Measurements from ENCODE around the gene SDK1.
"Not testable (repeated sequence)": the region's sequence is repeated elsewhere in the genome, so short reads cannot be mapped to it uniquely, and the experiment has no call there.

SDK1 gene

DNA sequence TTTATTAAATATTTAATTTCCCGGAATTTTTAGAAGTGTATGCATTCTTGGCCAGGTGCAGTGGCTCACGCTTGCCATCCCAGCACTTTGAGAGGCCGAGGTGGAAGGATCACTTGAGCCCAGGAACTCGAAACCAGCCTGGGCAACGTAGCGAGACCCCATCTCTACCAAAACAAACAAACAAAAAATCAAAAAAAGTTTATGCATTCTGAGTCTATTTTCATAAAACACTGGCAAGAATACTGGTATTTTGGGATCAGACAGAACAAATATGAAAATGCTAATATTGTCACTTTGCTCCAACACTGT lies 940.2 kb downstream of the SDK1 start:
- FAIRE-seq, result no peak

DNA sequence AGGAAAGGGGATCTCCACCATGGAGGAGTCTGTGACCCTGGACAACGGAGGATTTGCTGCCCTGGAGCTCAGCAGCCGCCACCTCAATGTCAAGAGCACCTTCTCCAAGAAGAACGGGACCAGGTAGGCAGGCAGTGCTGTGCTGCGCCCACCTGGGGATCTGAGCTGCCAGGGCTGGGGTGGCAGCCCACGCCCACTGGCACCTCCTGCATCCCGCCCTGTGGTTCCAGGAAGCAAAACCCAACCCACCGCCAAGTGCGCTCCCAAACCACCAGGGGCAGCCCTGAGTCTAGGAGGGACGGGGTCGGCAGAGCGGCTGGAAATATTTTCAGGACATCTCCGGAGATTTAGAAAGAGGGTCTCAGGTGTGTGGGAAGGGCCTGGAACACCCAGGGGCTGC lies 940.7 kb downstream of the SDK1 start:
- FAIRE-seq, result no peak

DNA sequence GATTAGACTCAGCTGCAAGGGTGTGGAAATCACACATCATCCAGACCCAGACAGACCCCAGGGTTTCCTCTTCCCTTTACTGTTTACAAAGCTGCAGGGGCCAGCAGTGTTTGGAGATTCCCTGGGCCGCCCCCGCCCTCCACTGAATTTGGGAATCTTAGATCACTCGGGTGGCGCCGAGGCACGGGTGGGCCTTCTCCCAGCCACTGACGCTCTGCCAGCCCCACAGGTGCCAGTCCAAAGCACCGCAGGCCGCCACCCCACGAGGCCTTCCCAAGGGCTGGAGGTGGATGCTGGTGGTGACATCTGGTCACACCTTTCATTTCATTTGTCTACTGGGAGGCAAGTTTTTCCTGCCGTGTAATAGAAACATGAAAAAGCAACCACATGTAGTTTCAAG lies 941.7 kb downstream of the SDK1 start:
- FAIRE-seq, result no peak

DNA sequence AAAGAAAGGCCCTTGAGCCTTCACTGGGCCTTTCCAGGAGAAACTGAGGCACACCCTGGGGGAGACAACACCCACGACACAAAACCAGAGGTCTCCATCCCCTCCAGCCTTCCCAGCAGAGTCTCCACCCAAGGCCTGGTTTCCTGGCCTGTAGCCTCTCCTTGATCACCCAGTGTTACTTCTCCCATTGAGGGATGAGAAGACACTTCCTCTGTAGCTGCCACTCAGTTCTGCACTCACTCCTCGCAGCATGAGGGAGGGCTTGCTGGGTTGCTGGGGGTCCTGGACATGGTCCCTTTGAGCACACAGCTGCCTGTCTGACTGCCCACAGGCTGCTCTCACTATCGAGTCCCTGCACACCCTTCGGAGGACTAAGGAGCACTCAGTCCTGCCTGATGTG lies 943.0 kb downstream of the SDK1 start:
- no peak for FAIRE-seq

DNA sequence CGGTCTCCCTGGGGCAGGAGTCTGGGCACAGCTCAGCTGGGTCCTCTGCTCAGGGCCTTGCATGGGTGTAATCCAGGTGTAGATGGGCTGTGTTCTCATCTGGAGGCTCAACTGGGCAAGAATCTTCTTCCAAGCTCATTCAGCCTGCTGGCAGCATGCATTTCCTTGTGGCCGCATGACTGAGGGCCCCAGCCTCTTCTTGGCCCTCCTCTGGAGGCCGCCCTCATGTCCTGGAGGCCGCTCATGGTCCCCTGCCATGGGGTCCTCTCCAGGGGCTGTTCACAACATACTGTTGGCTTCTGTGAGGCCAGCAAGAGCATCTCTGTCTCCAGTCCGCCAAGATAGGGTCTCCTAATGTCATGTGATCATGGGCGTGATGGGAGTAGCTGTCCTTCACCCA lies 943.6 kb downstream of the SDK1 start:
- FAIRE-seq, result no peak

DNA sequence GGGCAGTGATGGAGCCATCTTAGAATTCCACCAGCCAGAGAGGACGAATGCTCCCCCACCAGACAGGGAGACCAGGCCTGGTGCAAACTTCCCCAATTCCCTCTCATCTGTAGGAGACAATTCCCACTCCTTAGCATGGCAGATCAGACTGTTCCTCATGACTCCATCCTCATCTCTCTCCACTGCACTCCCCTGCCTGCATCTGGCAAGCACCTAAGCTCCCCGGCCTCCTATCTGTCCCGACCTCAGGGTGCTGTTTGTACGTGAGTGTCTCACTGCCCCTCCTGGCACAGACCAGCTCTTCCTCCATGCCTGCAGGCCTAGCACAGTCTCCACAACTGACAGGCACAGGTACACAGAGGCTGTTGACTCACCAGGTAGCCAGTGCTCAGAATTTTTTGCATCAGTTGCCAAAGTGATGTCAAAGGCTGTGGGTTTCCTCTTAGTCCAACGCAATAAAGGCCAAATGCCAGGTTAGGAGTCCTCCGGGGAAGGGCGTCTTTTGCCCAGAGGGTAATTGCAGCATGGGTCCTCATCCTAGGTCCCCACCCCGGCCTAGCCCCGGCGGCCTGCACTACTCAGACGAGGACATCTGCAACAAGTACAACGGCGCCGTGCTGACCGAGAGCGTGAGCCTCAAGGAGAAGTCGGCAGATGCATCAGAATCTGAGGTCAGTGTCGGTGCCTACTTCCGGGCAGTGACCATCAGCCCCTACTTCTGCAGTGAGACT lies 944.2 kb downstream of the SDK1 start:
- FAIRE-seq, result no peak

DNA sequence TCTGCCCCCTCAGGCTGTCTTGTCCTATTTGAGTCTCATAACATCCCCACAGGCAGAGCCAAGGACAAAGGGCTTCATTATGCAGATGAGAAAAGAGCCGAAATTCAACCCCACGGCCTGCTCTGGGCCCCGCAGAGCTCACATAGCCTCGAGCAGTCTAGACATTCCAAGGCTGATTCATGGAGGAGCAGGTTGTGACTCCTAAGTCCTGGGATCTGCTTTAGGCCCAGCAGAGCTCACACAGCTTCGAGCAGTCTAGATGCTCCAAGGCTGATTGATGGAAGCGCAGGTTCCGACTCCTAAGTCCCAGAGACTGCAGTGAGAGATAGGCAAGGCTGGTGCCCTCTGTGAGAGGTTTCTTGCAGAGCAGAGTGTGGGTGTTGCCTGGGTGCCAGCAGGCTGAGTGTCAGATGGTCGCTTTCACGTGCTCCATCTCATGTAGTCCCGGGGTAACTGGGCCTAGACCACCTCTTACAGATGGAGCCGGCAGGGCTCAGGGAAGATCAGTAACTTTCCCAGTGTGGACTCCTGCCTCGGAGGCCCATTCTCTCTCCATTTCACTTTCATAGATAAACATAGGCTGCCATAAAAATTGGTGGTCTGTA lies 944.9 kb downstream of the SDK1 start:
- FAIRE-seq, result no peak

DNA sequence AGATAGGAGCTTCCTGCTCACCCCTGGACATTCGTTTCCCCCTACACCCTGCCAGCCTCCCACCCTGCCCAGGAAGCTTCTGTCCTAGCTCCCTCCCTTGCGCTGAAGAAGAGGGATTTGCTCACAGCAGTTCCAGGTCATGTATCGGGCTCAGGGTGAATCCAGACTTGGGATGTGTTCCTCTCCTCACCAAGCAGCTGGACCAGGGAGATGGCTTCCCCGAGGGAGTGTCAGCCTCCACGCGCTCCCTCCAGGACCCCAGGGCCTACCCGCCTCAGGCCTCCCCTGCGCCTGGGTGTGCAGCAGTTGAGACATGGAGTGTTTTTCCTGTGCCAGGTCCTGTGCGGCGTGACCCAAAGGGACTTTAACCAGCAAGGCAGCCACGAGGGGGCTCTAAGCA lies 945.5 kb downstream of the SDK1 start:
- FAIRE-seq, result no peak

DNA sequence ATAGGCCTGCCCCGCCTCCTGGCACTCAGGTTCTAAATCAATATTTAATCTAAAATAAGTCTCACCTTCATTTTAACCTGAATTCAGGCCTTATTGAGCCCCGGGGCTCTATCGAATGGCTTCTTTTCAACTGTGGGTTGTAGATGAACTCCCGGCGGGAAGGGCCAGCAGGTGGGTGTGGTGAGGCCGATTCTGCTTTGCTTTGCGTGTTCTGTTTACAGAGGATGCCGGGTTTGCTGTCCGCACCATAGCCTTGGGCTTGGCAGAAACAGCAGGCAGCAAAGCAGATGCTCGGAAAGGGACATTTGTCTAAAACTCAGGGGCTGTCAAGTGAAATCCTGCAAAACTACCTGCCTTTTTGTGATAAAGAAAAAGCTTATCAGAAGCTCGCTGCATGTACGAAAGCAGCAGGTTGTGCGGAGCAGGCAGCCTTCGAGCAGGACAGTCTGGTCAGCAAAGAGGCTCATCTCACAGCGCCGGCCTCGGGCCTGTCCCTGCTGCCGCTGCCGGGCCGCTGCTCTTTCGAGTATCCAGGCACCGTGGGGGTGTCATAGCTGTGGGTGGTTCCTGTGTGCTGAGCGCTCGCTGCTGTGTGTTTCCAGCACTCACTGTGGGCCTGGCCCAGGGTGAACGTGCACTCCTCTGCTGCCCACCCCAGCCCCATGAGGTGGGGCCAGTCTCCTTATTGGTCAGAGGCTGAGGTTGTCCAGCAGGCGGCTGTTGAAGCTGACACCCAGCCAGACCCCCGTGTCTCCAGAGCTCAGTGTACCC lies 946.2 kb downstream of the SDK1 start:
- FAIRE-seq, result no peak

DNA sequence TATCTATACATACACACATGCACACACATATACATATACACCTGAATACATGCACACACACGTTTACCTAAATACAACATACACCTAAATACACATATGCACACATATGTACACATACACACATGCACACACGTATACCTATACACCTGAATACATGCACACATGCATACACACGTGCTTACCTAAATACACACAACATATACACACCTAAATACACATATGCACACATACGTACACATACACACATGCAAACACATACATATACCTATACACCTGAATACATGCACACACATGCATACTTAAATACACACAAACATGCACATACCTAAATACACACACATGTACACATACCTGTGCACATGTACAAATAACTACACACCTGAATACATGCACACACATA lies 947.2 kb downstream of the SDK1 start:
- no peak for FAIRE-seq

DNA sequence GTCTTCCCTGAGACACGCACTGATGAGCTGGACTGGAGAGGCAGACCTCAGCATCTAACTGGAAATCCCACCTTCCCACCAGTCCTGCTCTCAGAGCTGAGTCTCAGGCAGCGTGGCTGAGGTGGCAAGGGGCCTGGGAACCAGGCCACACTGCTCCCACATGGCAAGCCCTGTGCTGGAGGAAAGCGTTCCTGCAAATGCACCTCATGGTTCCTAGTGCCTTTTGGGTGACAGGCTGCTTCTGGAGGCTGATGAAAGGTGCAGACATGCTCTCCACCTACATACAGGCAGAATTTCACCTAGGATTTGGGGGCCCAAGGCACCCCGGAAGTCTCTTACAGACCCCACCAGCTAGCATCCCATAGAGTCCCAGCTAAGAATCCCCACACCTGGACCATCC lies 948.2 kb downstream of the SDK1 start:
- FAIRE-seq, result no peak

DNA sequence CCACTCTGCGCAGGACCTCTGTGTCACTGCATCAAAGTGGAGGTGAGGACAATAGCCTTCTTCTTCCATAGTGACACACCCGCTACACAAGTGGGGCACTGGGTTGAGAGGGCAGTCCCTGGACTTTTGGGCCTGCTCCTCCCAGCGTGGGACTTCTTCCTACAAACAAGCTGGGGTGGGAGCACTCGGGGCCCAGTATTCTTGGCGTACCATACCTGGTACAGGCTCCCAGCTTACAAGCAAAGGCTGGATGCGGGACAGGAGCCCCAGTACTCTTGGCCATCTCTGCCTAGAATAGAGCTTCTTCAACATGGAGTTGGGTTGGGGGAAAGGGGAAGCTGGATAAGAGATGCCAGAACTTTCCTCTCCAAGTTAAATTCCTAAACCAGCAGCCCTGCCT lies 954.3 kb downstream of the SDK1 start:
- no peak for FAIRE-seq

DNA sequence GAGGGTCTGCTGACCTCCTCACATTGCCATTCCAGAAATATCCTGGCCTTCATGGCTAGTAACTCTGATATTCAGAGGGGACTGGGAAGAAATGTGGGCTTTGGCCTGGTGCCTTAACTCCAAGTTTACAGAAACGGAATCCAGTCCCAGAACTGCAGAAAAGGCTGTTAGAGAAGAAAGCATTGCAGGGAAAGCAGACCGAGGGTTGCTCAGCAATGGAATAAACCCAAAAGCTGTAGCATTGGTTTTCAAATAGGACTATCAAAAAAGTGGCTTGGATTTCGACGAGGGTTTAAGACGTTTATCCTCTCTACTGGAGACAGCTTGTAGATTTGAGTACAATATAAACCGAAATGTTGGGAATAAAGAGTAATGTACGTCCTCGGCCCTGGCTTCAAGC lies 955.2 kb downstream of the SDK1 start:
- FAIRE-seq, result no peak

DNA sequence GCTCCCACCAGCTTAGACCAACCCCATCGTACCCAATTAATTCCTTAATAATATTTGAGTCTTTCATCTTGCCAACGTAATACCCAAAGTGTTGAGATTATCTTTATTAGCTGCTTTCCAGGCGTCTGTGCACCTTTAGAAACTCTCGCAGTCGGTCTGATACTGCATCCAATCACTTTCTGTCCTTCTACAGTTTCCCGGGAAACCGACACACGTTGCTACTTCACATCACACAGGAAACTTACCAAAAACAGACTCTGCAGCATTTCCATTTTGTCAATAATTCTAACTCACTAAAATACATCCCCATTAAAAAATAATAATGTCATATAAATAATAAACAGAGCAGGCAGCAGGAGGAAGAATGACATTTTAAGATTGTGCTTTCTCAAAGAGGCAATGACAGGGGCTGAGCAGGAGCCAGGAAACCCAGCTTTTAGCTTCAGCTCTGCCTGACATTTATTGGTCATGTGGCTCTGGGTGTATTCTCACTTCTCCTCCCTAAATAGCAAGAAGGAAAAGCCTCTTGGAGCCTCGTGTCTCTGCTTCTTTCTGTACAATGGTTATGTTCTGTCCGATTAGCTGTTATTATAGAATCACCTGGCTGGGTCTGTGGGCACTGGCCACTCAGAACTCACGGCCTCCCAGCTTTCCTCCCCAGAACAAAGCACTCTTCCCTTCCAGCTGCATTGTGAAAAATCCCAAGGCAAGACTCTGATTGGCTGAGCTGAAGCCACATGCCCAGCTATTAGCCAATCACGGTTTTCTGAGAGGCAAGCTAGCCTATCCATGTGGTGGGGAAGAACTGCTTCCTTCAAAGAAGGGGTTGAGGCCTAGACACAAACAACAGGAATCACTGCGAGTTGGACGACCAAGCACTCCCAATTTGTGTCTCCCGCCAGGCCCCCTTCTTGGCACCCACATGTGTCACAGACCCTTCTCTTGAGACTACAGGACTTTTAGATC lies 956.4 kb downstream of the SDK1 start:
- no peak for FAIRE-seq

DNA sequence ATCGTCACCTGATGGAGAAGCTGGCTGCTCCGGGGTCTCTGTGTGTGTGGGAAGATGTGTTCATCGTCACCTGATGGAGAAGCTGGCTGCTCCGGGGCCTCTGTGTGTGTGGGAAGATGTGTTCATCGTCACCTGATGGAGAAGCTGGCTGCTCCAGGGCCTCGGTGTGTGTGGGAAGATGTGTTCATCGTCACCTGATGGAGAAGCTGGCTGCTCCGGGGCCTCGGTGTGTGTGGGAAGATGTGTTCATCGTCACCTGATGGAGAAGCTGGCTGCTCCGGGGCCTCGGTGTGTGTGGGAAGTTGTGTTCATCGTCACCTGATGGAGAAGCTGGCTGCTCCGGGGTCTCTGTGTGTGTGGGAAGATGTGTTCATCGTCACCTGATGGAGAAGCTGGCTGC lies 959.1 kb downstream of the SDK1 start:
- FAIRE-seq, result not testable (repeated sequence)

DNA sequence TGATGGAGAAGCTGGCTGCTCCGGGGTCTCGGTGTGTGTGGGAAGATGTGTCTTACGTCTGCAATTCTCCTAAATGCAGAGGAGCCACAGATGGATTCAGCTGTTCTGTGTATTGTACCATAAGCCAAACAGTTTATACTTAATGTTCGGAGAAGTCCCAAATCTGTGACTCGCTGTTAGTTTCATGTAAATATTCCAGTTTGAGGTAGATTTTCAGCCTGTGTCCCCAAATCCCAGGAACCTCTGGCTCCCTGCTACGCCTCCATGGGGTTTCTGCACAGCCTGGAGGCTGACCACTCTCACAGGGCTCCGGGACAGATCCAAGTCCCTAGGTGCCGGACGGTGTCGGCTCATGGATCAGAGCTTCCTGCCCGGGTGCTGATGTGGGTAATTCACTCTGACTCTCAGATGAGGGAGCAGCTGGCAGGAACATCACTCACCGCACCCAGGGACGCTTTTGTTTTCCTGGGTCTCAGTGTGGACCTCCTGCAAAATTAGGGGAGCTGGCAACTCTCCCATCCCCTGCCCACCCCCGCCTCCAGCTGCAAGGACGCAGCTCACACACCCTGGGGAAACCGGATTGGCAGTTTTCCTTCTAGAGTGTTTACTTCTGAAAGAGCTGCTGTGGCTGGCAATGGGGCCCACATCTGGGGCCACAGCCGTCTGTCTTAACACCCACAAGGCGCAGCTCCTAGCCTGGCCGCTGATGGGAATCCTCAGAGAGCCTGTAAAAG lies 960.0 kb downstream of the SDK1 start:
- no peak for FAIRE-seq

DNA sequence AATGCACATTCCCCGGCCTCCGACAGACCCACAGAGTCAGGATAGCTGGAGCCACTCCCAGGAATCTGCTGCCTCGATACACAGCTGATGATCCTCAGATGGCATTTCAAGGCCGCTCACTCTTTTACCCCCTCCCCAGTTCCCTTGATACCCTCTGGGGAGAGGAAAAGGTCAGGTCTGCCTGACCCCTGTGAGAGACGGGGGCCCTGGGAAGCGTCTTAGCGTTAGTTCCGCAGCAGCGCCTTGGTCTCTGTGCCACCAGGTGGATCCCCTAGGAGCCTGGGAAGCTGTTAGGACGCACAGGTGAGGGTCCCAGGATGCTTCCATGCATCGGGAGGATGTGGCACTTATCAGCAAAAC lies 960.5 kb downstream of the SDK1 start:
- FAIRE-seq, result no peak

DNA sequence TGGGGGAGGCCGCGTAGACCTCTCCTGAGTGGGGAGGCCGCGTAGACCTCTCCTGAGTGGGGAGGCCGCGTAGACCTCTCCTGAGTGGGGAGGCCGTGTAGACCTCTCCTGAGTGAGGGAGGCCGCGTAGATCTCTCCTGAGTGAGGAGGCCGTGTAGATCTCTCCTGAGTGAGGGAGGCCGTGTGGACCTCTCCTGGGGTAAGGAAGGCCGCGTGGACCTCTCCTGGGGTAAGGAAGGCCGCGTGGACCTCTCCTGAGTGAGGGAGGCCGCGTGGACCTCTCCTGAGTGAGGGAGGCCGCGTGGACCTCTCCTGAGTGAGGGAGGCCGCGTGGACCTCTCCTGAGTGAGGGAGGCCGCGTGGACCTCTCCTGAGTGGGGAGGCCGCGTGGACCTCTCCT lies 963.2 kb downstream of the SDK1 start:
- FAIRE-seq, result not testable (repeated sequence)

DNA sequence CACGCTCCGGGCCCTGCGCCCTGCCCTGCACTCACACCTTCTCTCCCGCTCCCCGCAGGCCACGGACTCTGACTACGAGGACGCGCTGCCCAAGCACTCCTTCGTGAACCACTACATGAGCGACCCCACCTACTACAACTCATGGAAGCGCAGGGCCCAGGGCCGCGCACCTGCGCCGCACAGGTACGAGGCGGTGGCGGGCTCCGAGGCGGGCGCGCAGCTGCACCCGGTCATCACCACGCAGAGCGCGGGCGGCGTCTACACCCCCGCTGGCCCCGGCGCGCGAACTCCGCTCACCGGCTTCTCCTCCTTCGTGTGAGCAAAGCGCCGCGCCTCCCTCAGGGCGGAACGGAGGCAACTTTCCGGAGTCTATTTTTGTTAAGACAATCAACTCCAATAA lies 964.0 kb downstream of the SDK1 start:
- FAIRE-seq, result no peak

DNA sequence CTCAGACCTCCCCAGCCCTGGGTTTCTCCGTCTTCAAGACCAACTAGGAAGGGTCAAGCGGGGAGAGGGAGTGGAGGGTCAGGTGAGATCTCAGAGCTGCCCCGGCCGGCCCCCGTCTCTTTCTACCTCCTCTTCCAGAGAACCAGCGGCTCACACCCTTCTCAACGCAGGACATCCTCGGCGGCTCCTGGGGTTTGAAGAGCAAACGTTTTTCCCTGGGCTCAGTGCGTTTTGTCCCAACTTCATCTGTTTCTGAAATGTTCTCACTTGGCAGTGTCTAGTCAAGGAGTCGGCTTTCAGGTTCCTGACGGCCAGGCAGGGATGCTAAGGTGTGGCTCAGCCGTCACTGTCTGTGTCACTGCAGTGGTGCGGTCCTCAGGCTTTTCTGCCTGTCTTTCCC lies 964.6 kb downstream of the SDK1 start:
- FAIRE-seq, result no peak

DNA sequence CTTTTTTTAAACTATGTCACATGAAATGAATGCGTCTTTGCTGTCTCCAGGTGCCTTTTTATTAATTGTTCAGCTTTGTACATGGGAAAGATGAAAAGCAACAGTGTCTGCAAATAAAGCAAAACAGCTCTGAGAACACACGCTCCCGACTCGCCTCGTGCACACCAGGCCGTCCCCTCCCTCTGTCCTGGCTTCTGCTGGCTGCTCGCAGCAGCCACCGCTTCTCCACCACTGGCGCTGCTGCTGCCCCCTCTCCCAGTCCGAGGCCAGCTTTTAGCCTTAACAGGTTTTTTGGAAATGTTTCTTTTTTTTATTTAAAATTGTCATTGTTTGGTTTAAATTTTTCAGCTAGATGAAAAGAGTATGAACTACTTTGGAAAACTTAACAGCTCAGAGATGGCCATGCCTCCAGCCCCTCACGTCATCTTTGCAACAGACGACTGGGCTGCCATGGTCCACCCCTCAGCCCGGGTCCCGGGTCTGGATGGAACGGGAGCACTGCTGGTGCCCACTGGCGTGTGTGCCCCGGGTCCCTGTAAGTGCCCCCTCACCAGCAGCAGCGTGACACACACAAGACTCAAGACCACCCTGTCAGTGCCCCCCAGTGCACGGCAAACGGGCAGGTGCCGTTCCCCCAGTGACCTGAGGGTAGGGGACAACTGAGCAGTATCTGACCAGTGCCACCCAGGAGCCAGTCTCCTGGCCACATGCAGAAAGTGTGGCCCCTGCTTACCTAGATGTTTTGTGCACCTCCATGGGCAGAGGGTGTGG lies 965.4 kb downstream of the SDK1 start:
- no peak for FAIRE-seq

Measured in G401.6 (cell line).